SIG-M5 treated with dmso at 0.1 percent for 504 hours (cell line): ENCODE measurements around the gene WASF2.
"Not testable (repeated sequence)": the region's sequence is repeated elsewhere in the genome, so short reads cannot be mapped to it uniquely, and the experiment has no call there.

Source experiments
- DNase-seq: peaks from one replicate; lab custom pipeline; 2025; ENCODE audit not compliant: unreplicated experiment; lab: John Stamatoyannopoulos, UW

The WASF2 gene

GRCh38 chr1:27455139-27455811 is 34.7 kb downstream of the WASF2 start:
- no peak for DNase-seq

DNA sequence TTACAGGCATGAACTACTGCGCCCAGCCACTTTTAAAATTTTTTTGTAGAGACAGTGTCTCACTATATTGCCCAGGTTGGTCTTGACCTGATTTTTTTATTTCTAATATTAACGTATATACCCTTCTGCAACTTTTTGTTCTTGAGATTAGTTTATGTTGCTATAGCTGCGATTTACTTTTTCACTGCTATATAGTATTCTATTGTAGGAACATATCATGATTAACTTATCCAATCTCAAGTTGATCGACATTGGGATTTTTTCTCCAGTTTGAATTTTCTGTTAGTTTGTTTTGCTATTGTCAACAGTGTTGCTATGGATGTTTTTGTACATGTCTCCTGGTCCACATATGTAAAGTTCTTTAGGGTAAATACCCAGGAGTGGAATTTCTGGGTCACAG is 35.4 kb downstream of the WASF2 start:
- DNase-seq = no peak

- no peak for DNase-seq
These were observed 38.6 kb downstream of the WASF2 start for GRCh38 chr1:27451343-27451742.

DNA sequence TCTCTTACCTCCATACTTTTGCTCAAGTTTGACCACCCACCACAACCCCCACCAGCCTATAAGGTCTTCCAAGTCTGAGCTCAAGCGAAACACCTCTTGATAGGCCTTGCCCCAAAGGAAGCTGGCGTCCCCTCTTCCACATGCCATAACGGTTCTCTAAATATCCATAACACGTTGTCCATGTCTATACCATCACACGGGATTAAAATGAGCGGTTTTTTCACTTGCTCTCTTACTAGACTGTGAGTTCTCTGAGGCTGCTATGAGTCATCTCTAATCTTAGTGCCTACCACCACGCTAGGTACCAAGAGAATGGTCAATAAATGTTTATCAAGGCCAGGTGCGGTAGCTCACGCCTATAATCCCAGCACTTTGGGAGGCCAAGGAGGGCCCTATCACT is 41.0 kb downstream of the WASF2 start:
- no peak for DNase-seq

GRCh38 chr1:27447883-27448282 is 42.1 kb downstream of the WASF2 start:
- no peak for DNase-seq

- DNase-seq = no peak
These were observed 42.6 kb downstream of the WASF2 start for GRCh38 chr1:27447399-27447798.

- DNase-seq = no peak
These were observed 43.4 kb downstream of the WASF2 start for GRCh38 chr1:27446496-27447020.

DNA sequence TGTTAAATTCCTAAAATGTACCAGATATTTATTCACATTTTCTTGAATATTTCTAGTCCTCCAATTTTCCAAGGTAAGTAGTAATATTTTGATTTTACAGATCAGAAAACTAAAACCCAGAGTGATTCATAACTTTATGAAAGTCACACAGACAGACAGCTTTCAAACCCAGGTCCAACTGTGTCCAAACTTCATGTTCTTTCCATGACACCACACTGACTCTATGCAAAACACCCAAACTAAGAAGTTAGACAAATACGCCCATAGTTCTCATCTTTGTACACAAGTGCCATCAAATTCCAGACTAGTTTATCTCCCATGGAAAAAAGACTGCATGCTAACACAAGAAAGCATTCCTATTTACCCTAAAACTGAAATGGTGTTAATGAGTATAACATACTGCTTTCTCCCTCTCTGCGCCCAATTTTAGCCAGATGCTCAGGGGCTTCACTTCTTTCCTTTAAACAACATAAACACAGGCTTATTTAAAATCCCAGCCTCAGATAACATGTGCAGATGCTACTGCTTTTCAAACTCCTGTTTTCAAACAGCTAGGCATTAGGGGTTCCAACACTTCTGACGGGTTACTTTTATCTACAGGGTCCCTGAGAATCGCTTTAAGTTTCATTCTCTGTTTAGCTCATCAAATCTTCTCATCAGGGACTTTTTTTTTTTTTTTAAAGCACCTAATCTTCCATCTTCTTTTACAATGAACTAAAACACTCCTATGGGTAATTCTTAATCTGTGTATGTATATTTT is 44.6 kb downstream of the WASF2 start:
- DNase-seq = no peak

- DNase-seq = no peak
These were observed 45.3 kb downstream of the WASF2 start for GRCh38 chr1:27444632-27445031.

GRCh38 chr1:27439150-27439549 is 50.8 kb downstream of the WASF2 start:
- DNase-seq = no peak

DNA sequence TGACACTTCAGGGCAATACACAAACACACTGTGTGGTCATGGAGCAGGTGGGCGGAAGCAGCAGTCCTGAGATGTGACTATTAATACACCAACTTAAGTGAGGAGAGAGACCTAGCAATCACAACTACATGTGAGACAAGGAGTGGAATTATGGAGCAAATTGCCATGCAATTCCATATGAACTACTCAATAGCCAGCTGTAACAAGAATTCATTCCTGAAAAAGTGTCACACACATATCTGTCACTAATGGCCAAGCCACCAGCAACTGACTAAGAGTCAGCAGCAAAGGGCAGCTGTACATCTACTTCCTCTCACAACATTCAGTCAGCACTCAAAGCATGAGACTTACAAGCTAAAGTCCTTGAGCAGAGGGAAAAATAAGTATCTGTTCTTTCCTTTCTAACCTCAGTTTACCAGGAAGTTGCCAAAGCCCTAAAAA is 51.3 kb downstream of the WASF2 start:
- no peak for DNase-seq

DNA sequence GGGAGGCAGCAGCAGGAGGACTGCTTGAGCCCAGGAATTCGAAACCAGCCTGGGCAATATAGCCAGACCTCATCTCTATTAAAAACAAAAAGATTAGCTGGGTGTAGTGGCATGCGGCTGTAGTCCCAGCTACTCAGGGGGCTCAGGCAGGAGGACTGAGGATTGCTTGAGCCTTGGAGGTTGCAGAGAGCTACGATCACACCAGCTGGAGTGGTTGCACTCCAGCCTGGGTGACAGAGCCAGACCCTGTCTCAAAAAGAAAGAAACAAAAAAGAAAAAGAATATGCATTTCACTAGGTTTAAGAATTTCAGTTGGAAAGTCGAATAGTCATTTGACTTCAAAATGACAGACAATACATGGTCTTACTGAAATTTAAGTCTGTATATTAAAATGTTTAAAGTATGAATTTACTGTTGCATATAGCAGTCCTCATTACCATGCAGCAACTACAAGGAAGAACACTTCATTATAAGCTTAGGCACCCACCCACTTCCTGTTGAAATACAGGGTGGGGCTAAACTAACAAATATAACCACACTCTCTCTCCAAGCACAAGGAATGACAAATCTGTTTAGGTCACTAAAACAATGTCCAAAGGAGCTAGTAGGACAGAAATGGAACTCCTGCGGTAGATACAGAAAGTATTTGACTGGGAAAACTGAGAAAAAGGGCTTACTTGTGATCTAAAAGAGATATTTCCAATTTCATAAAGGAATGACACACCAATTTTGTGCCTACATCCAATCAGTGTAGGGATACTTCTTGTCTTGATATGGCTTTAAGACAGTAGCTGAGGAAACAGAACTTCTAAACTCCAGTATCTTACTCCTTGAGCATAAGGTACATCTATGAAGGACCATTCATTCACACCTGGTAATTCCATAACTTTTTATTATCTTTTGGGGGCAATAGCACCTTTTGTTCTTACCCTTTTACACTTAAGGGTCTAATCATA is 53.5 kb downstream of the WASF2 start:
- peak; percentile 54 for DNase-seq

GRCh38 chr1:27435566-27436203 is 54.3 kb downstream of the WASF2 start:
- peak; percentile 95 for DNase-seq

- no peak for DNase-seq
These were observed 56.3 kb downstream of the WASF2 start for GRCh38 chr1:27433706-27434105.

GRCh38 chr1:27432725-27433124 is 57.2 kb downstream of the WASF2 start:
- not testable (repeated sequence) for DNase-seq

- no peak for DNase-seq
These were observed 58.4 kb downstream of the WASF2 start for GRCh38 chr1:27431601-27431940.

GRCh38 chr1:27430903-27431600 is 58.9 kb downstream of the WASF2 start:
- DNase-seq = no peak

- DNase-seq = no peak
These were observed 60.9 kb downstream of the WASF2 start for GRCh38 chr1:27429029-27429425.

DNA sequence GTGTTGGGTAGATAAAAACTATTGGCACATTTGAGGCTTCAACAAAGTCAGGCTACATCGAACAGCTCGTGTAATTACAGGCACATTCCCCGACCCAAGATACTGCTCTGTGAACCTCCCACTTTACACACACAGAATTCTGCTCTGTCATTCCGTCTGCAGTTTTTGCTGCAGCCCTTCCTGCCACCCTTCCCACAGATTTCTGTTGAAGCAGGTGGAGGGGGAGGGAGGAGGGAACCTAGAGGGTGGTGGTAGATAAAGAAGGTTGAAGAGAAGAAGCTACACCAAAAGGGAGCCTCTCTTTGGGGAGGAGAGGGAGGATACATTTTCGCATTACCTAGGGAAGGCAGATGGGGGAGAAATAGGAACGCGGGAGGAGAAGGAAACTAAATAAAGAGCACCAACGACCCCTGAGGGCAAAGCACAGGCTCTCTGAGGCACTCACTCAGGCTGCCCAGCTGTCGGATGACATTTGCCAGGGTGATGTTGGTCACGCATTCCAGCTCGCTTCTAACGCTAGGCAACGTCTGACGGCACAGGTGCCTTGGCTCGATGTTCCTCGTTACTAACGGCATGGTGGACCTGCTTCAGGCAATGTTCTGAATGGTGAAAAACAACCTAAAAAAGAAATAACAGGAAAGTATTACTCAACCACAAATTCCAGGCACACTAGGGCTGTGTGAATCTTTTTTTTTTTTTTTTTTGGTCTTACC is 61.5 kb downstream of the WASF2 start:
- DNase-seq = no peak
